Measurements from ENCODE around the gene FFAR2. TPM values are rescaled to one million over a fixed set of nuclear protein-coding genes. Genes with fewer than 3 reads are reported as not detected.

The FFAR2 gene
- total RNA-seq, 1 experiment from 2014 or later: not detected

DNA sequence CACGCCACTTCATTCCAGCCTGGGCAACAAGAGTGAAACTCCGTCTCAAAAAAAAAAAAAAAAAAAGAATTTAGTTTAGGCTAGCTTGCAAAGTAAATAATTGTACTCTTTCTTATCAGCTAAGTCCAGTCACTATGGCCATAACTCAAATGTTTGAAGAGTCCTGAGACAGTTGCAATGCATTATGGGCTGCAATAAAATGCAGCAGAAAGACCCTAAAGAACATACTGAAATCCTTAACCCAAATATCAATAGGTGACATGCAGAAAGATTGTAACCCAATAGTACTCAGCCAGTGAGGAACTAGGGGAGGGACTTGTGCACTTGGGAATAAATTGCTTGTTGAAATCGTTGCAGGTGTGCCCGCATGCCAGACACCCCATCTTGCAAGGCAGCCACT is 20.9 kb upstream of the FFAR2 start:
- Histone ChIP-seq H3K4me2 (ENCODE audit: low read length) (no peak overlapping the region), H3K36me3 (ENCODE audit: low read depth, low read length) (no peaks in the 10 kb centered on the region), H3K9ac (ENCODE audit: low read length) (no peak overlapping the region), H4K20me1 (ENCODE audit: low read length) (no peaks in the 10 kb centered on the region), H3K79me2 (ENCODE audit: low read length) (no peaks in the 10 kb centered on the region), H2AFZ (ENCODE audit: low read length) (no peak overlapping the region), H3K27ac (ENCODE audit: low read length) (no peak overlapping the region), H3K9me3 (ENCODE audit: low read length) (no peaks in the 10 kb centered on the region), H3K4me1 (ENCODE audit: insufficient read depth, low read length) (no peaks in the 10 kb centered on the region), H3F3A (ENCODE audit: low read length, unreplicated experiment) (no peaks in the 10 kb centered on the region), H3K4me3 (ENCODE audit: low read length) (no peak overlapping the region), H3K27me3 (ENCODE audit: low read length) (peaks cover 25% of the 10 kb centered on the region; the same call in 1 of the 2 replicates), H3K9me2 (replicated peaks; ENCODE audit: low read length) (no peaks in the 10 kb centered on the region)
- BruUV-seq (replicated peaks): no TSS peak
- ChIA-PET POLR2A (ENCODE audit: unreplicated experiment) (interaction anchor here (0.6 kb wide), 1 partner anchor 11 kb away, joined by 4 read pairs; no protein-coding TSS in a partner anchor), CTCF (no interaction called here)
- DNase-seq (no peak), ATAC-seq (no peak)
- no peak for TF ChIP-seq EZH2 (IDR thresholded peaks at IDR 0.05; ENCODE audit: low read length, unreplicated experiment)
- intact Hi-C loops (cut with micrococcal nuclease): no loop called here

DNA sequence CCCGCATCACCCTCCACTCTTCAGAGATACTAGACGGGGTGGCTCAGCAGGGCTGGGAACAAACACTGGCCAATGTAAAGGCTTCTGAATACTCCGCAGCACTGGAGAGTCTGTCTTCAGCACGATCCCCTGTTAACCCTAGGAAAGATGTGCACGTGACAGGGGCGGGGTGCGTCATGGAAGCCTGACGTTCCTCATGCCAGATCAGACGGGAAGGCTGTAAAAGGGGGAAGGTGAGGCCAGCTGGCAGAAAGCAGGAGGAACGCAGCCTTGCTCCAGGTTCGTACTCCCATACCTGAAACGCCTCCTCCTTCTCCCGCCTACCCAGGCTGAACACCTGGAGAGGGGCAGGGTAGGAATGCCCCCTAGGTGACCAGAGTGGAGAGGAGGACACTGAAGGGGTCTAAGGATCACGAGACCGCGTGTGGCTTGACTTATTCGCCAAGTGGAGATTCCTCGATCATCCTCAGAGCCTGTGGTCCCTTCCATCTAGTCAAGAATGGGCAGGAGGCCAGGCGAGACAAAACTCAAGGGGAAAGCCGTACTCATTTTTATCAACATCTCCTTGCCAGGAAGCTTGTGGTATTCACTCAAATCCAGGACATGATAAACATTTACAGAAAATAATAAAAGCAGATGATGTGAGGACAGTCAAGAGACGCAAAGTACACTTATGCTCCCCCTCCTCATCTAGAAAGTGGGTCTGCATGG is 18.2 kb upstream of the FFAR2 start:
- Histone ChIP-seq H3K27ac (ENCODE audit: low read length) (no peak overlapping the region), H3K36me3 (ENCODE audit: low read depth, low read length) (no peaks in the 10 kb centered on the region), H3K9me2 (replicated peaks; ENCODE audit: low read length) (no peaks in the 10 kb centered on the region), H2AFZ (ENCODE audit: low read length) (no peak overlapping the region), H3F3A (ENCODE audit: low read length, unreplicated experiment) (no peaks in the 10 kb centered on the region), H3K9ac (ENCODE audit: low read length) (no peak overlapping the region), H3K4me2 (ENCODE audit: low read length) (no peak overlapping the region), H3K4me1 (ENCODE audit: insufficient read depth, low read length) (no peaks in the 10 kb centered on the region), H3K27me3 (ENCODE audit: low read length) (peaks cover 28% of the 10 kb centered on the region; the same call in 1 of the 2 replicates), H3K4me3 (ENCODE audit: low read length) (no peak overlapping the region), H3K79me2 (ENCODE audit: low read length) (no peaks in the 10 kb centered on the region), H3K9me3 (ENCODE audit: low read length) (no peaks in the 10 kb centered on the region), H4K20me1 (ENCODE audit: low read length) (no peaks in the 10 kb centered on the region)
- CTCF ChIA-PET: no interaction called here
- POLR2A ChIA-PET (ENCODE audit: unreplicated experiment): no interaction called here
- no peak for TF ChIP-seq EZH2 (IDR thresholded peaks at IDR 0.05; ENCODE audit: low read length, unreplicated experiment)
- no peak for TF ChIP-seq EZH2phosphoT487 (IDR thresholded peaks at IDR 0.05; ENCODE audit: borderline replicate concordance, low read length)
- TF ChIP-seq, protein P1, sequence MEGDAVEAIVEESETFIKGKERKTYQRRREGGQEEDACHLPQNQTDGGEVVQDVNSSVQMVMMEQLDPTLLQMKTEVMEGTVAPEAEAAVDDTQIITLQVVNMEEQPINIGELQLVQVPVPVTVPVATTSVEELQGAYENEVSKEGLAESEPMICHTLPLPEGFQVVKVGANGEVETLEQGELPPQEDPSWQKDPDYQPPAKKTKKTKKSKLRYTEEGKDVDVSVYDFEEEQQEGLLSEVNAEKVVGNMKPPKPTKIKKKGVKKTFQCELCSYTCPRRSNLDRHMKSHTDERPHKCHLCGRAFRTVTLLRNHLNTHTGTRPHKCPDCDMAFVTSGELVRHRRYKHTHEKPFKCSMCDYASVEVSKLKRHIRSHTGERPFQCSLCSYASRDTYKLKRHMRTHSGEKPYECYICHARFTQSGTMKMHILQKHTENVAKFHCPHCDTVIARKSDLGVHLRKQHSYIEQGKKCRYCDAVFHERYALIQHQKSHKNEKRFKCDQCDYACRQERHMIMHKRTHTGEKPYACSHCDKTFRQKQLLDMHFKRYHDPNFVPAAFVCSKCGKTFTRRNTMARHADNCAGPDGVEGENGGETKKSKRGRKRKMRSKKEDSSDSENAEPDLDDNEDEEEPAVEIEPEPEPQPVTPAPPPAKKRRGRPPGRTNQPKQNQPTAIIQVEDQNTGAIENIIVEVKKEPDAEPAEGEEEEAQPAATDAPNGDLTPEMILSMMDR (conservative IDR thresholded peaks at IDR 0.05; ENCODE audit: low read depth, low read length): no peak
- no TSS peak for BruUV-seq (replicated peaks)
- intact Hi-C loops (cut with micrococcal nuclease): no loop called here
- ATAC-seq (no peak), DNase-seq (no peak)

DNA sequence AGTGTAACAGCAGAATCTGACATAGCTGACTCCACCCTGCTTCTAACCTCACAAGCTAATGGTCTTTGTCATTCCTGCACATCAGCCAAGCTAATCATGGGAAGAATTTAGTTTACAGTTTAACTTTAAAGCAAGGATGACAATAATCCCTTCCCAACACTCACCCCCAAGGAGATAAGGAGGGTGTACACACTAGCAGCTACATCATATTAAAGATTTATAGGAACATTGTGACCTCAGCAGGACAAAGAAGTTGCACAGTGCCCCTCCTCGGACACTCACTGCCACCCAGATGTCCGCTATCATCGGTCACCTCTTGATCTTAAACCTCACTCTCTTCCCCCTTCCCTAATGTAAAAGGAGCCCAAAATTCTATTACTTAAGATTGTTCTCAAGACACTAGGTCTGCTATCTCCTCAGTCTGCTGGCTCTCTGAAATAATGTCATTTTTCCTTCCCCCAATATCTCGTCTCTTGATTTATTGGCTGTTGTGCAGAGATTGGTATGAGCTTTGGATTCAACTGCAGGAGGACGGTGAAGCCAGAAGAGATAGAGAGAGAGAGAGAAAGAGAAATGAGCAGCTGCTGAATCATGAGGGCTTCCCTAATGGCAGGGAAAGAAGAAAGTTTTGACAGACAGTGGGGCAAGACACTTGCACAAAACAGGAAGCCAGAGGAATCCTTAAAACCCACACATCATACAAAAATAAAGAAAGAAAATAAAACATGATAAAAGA is 17.5 kb upstream of the FFAR2 start:
- Histone ChIP-seq H2AFZ (ENCODE audit: low read length) (no peak overlapping the region), H3K4me1 (ENCODE audit: insufficient read depth, low read length) (no peaks in the 10 kb centered on the region), H3K27me3 (ENCODE audit: low read length) (peaks cover 28% of the 10 kb centered on the region; the same call in 1 of the 2 replicates), H3K27ac (ENCODE audit: low read length) (no peak overlapping the region), H4K20me1 (ENCODE audit: low read length) (no peaks in the 10 kb centered on the region), H3K36me3 (ENCODE audit: low read depth, low read length) (no peaks in the 10 kb centered on the region), H3K9me3 (ENCODE audit: low read length) (no peaks in the 10 kb centered on the region), H3F3A (ENCODE audit: low read length, unreplicated experiment) (no peaks in the 10 kb centered on the region), H3K9me2 (replicated peaks; ENCODE audit: low read length) (no peaks in the 10 kb centered on the region), H3K79me2 (ENCODE audit: low read length) (no peaks in the 10 kb centered on the region), H3K4me2 (ENCODE audit: low read length) (no peak overlapping the region), H3K4me3 (ENCODE audit: low read length) (no peak overlapping the region), H3K9ac (ENCODE audit: low read length) (no peak overlapping the region)
- ATAC-seq (no peak), DNase-seq (no peak)
- CTCF ChIA-PET: no interaction called here
- no TSS peak for BruUV-seq (replicated peaks)
- POLR2A ChIA-PET (ENCODE audit: unreplicated experiment): no interaction called here
- intact Hi-C loops (cut with micrococcal nuclease): no loop called here
- TF ChIP-seq, protein P1 (conservative IDR thresholded peaks at IDR 0.05; ENCODE audit: low read depth, low read length): no peak

All from PC-3 (cell line).